Fibroblast of the aortic adventitia (primary cell): ENCODE results near the gene MRPS6. TPM values are rescaled to one million over a fixed set of nuclear protein-coding genes. Genes with fewer than 3 reads are reported as not detected.

ENCODE experiments used
- DNase-seq: peaks from one replicate; pipeline ENCODE4 v3.0.0-alpha.2; 2010; ENCODE audit warnings: low read depth
- H3K4me3 ChIP-seq: 2 replicates; pipeline ENCODE4 v1.5.1; 2011; ENCODE audit warnings: low read depth, mild to moderate bottlenecking, control low read depth, low read length, moderate library complexity
- total RNA-seq: library from RNA; depleted of rRNA; stranded (reverse); fragments of >200 nt; gene quantifications from 2 replicates; pipeline ENCODE4 v1.2.3, GENCODE V29; 2012; ENCODE audit warnings: low replicate concordance
- TF ChIP-seq, protein P1 (sequence below): IDR thresholded peaks from 2 replicates; pipeline ENCODE4 v1.5.1; 2011; ENCODE audit warnings: mild to moderate bottlenecking, low read length, control low read depth, inconsistent platforms; ENCODE audit not compliant: insufficient read depth

MRPS6 gene
- total RNA-seq, 1 donor: 78.1 TPM

DNA sequence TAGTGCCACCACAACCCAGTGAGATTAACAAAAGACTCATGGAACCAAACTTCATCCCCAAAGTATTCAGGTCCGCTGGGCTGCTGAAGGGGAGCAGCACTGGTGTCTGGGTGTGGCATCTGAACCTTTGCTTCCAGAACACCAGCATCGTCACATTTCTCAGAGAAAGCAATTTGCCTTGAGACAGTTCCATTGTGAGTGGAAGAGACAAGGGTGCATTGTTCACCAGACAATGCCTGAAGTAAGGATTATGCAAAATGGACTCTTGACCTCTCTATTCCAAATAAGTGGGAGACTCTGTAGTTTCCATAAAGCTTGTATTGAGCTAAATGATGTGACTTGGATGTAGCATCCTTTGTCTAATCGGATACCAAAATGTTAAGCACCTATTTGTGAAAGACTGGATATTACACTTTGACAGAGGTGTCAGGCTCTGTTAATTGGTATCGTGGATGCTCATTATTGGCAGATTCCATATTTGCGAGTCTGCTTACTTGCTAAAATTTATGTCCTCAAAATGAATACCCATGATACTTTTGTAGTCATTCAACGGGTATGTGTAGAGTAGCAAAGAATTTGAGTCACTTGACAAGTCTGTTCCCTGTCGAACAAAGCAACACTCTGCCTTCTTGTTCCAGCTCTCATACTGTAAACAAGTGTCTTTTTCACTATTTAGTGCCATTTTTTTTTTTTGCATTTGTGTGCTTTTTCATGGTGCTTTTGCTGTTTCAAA, 75.6 kb downstream of the MRPS6 start:
- no peak overlapping the region for H3K4me3 ChIP-seq
- TF ChIP-seq, protein P1, sequence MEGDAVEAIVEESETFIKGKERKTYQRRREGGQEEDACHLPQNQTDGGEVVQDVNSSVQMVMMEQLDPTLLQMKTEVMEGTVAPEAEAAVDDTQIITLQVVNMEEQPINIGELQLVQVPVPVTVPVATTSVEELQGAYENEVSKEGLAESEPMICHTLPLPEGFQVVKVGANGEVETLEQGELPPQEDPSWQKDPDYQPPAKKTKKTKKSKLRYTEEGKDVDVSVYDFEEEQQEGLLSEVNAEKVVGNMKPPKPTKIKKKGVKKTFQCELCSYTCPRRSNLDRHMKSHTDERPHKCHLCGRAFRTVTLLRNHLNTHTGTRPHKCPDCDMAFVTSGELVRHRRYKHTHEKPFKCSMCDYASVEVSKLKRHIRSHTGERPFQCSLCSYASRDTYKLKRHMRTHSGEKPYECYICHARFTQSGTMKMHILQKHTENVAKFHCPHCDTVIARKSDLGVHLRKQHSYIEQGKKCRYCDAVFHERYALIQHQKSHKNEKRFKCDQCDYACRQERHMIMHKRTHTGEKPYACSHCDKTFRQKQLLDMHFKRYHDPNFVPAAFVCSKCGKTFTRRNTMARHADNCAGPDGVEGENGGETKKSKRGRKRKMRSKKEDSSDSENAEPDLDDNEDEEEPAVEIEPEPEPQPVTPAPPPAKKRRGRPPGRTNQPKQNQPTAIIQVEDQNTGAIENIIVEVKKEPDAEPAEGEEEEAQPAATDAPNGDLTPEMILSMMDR: no peak
- DNase-seq: no peak

DNA sequence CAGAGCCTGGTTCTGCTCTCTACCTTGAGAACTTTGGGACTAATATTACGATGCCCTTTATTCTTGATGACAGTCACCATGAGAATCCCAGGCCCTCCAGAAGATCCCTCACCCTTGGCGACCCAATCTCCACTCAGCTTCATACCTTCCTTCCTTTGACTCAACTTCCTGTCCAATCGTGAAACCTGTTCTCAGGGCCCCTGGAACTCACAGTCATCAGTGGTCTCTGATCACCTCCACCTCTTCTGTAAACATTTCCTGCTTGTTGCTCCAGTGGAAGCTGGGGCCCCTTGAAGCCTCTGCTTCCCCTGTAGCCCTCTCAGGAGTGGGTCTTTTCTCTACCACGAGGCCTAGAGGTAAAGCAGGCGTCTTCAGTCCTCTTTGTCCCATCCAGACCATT, 79.1 kb downstream of the MRPS6 start:
- TF ChIP-seq, protein P1: no peak
- no peak overlapping the region for H3K4me3 ChIP-seq
- DNase-seq: no peak

DNA sequence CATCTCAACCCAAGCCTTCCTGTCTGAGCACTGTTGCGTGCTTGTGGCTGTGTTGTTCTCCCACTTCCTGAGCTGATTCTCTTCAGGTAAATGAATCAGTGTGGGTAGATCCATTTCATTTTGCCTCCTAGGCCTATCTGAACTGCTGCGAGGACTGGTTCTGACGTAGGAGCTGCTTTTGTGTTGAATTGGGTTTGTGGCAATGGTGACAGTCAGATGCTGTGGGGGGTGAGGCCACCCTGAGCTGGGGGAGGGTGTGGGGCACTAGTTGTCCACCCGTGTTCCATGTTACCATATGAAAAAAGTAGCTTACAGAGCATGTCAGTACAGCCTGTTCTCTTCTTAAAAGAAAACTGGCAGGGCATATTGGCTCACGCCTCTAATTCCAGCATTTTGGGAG, 81.5 kb downstream of the MRPS6 start:
- TF ChIP-seq, protein P1: no peak
- DNase-seq: no peak
- no peak overlapping the region for H3K4me3 ChIP-seq

DNA sequence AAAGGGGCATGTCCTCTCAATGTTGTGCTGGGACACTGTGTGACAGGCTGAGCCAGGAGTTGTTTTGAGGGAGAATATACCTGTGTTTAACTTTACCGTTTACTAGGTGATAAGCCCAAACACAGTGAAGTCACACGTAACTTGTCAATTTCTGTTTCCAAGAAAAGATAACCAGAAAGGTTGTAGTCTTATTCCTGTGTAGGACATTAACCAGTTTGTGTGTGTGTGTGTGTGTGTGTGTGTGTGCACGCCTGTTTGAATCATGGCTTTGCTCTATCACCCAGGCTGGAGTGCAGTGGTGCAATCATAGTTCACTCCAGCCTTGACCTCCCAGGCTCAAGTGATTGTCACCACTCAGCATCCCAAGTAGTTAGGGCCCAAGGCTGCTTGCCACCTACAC, 83.6 kb downstream of the MRPS6 start:
- TF ChIP-seq, protein P1: no peak
- H3K4me3 ChIP-seq: no peak overlapping the region
- DNase-seq: no peak

DNA sequence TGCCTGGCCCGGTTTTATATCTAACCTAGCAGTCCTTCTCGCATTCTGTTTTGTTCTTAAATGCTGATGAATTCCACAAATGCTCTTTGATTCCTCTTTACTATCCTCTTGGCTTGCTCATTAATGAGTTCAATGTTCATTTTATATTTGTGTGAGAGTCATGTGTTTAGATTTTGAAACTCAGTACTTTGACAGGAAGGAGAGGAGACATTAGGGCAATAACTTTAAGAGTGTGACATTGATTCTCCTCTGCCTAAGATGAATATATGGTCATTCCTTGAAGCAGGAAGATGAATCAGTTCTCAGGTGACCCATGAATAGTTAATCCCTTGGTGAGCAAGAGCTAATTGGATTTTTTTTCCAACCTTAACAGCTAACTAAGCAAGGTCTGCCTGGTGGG, 84.1 kb downstream of the MRPS6 start:
- DNase-seq: no peak
- TF ChIP-seq, protein P1: no peak
- H3K4me3 ChIP-seq: no peak overlapping the region

DNA sequence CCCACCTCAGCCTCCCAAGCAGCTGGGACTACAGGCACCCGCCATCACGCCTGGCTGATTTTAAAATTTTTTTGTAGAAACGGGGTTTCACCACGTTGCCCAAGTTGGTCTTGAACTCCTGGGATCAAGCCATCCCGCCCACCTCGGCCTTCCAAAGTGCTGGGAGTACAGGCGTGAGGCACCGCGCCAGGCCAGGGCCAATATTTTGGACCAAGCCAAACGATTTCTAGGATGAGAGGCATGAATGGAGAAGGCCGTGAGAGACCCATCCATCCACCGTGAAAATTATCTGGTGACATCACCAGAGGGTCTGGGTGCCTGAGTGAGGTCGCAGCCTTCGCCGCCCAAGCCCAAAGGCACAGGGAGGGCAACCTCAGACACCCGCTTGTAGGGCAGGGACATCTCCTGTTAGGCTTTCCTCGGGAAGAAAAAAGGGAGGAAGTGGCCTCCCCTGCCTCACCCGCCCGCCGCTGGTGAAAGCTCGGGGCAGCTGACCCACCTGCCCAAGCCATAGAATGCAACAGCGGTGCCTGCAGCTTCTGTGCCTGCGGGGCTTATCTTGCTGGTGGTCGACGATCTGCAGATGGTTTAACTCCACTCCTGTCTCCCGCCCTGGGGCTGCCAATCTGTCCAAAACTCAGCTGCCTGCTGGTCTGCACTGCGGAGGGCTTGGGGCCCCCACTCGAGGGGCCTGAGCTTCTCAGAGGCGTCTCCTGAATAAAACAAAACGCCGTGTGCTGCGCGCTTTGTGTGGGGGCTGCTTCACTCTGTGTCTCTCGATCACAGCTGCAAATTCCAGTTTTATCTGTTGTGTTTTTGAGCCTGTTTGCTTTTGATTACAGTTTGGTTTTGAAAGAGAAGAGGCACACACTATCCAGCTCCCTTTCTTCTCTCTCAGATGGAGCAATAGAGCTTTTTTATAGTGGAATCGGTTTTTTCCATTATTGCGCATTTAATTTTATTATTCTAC, 85.8 kb downstream of the MRPS6 start:
- no peak overlapping the region for H3K4me3 ChIP-seq
- no peak for DNase-seq
- TF ChIP-seq, protein P1: no peak
